GM12892 (cell line): ENCODE measurements around the gene GCG.

Experiments
- POLR2A ChIP-seq: IDR thresholded peaks from 2 replicates; pipeline ENCODE4 v1.6.1; 2011; ENCODE audit warnings: low read depth, low read length, control low read depth
- POLR2AphosphoS5 ChIP-seq: IDR thresholded peaks from 2 replicates; pipeline ENCODE4 v1.6.1; 2011; ENCODE audit warnings: low read depth, low read length, control low read depth

DNA sequence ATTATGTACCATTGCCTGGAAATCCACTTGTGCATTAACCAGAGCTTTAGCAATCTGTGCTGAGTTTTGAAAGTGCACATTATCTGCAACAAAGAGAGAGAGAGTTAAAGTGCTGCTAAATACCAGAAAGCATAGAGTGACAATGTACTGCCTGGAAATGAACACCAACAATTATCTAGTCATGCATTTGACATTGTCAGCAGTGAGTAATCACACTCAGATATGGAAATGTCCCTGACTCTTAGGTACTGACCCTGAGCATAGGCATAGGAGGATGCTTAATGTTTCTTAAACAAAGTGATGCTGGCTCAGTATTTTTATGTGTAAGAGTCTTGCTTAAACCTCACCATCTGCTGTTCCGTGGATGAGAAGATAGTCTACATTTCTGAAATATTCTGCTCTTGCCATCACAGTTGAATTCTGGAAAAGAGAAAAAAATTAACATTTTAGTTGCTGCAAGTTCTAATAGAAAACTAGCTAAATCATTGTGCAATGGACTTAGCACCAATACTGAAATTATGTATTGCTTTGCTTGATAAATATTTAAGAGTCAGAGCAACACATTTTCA is 20.8 kb upstream of the GCG start:
- TF ChIP-seq POLR2A (no peak), POLR2AphosphoS5 (no peak)
